ENCODE data around the gene CGNL1.

DNA sequence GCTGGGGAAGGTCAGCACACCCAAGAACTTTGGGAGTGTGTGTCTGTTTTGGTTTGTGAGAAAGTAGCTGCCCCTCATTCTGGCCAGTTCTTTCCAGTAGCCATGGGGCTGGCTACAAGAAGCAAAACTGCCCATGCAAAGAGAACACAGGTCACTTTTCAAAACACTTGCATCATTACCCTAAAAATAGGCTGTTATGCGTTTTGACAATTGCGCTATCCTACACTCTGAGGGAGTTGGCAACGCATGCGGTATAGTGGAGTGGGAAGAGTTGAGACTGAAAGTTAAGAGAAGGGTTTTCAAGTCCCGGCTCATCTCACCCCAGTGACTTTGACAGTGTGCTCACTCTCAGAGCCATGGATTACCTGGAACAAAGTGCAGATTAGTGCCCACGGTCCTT, 173.6 kb downstream of the CGNL1 start:
- no peak for TF ChIP-seq POLR2AphosphoS5 (IDR thresholded peaks at IDR 0.05; ENCODE audit: low read depth, low read length)
- TF ChIP-seq, protein P1, sequence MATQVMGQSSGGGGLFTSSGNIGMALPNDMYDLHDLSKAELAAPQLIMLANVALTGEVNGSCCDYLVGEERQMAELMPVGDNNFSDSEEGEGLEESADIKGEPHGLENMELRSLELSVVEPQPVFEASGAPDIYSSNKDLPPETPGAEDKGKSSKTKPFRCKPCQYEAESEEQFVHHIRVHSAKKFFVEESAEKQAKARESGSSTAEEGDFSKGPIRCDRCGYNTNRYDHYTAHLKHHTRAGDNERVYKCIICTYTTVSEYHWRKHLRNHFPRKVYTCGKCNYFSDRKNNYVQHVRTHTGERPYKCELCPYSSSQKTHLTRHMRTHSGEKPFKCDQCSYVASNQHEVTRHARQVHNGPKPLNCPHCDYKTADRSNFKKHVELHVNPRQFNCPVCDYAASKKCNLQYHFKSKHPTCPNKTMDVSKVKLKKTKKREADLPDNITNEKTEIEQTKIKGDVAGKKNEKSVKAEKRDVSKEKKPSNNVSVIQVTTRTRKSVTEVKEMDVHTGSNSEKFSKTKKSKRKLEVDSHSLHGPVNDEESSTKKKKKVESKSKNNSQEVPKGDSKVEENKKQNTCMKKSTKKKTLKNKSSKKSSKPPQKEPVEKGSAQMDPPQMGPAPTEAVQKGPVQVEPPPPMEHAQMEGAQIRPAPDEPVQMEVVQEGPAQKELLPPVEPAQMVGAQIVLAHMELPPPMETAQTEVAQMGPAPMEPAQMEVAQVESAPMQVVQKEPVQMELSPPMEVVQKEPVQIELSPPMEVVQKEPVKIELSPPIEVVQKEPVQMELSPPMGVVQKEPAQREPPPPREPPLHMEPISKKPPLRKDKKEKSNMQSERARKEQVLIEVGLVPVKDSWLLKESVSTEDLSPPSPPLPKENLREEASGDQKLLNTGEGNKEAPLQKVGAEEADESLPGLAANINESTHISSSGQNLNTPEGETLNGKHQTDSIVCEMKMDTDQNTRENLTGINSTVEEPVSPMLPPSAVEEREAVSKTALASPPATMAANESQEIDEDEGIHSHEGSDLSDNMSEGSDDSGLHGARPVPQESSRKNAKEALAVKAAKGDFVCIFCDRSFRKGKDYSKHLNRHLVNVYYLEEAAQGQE (IDR thresholded peaks at IDR 0.05; ENCODE audit: insufficient read depth in 1 of 2, low read depth in 2 of 2, low read length in 2 of 2): no peak
- no peak for TF ChIP-seq SIN3A (IDR thresholded peaks at IDR 0.05; ENCODE audit: borderline replicate concordance, insufficient read depth, low read length)
- TF ChIP-seq TAF1 (IDR thresholded peaks at IDR 0.05; ENCODE audit: borderline replicate concordance, insufficient read depth, low read length): no peak
